HG03354 (cell line): ENCODE results near the gene SLC13A4.
A peak's percentile ranks its signal among the peaks of the same experiment; 100 is the strongest.
"Not testable (repeated sequence)": the region's sequence is repeated elsewhere in the genome, so short reads cannot be mapped to it uniquely, and the experiment has no call there.

Experiments used
- ATAC-seq: cut with Tn5 transposase; IDR thresholded peaks from one replicate; pipeline ENCODE4 v1.9.1; 2021; ENCODE audit warnings: mild to moderate bottlenecking; ENCODE audit not compliant: unreplicated experiment, poor library complexity, severe bottlenecking

SLC13A4 gene

GRCh38 chr7:135706038-135706742, 21.8 kb downstream of the SLC13A4 start:
- no peak for ATAC-seq

DNA sequence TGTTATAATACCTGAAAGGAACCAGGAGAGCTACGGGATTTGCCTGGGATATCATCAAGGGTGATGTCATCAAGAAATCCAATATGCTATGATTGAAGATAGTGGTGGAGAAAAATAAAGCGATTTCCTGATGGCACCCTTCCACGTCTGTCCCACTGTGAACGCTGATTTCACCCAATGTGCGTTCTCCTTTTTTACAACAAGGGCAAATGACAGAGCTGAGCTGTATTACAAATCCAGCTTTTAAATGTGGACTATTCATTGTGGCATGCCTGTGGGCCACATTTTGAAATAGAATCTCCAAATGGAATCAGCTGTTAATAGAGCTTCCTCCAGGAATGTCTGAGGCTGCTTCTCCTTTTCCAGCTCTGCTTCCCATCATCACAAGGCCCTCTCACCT, 23.3 kb downstream of the SLC13A4 start:
- no peak for ATAC-seq

- peak; percentile 41 for ATAC-seq
Measured at GRCh38 chr7:135704074-135704473, 23.9 kb downstream of the SLC13A4 start.

DNA sequence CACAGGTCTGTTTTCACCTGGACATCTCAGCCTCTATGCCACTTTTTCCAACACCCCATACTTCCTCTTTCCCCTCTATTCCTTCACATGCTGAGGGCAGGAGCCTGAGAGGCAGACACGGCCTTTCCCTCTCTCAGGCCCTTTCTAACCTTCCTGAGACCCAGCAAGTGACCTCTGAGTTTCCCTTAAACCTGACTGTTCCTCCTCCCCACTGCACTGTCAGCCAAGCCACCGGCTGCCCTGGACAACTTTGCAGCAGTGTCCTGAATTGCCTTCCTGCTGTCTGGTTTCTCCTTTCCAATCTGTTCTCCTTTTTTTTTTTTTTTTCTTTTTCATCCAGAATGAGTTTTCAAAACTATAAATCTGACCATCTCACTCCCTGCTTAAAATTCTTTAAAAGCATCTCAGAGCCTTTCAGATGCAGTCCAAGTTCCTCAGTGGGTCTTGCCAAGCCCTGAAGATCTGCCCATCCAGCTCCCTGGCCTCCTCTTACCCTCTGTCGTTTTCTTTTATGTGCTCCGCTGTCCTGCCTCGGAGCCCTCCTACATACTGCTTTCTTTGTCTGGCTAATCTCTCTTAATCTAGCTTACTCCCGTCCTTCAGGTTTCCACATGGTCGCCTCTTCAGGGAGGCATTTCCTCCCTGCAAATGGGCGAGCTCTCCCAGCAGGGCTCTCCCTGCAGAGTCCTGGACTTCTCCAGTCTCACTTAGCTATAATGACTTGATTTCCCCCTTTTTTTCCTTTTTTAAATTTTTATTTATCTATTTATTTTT, 30.5 kb downstream of the SLC13A4 start:
- ATAC-seq: no peak

DNA sequence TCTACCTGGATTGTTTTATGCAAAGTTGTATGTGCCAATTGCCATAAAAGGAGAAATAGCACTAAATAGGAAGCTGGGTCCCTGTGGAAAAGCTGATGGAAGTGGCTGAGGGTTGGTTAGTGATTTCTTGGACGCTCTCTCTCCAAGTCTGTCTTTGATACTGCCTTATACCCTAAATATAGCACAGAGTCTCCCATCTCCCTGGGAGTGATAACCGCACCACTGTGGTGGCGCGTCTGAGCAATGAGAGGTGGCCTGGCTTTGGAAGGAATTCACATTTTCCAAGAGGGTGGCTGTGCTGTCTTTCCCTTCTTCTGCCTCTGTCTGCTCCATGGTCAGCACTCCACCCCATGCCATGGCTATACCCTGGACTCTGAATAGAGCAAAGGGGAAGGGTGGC, 34.4 kb downstream of the SLC13A4 start:
- no peak for ATAC-seq

- ATAC-seq: not testable (repeated sequence)
Measured at GRCh38 chr7:135692606-135693005, 35.4 kb downstream of the SLC13A4 start.

- ATAC-seq: no peak
Measured at GRCh38 chr7:135692055-135692454, 35.9 kb downstream of the SLC13A4 start.

- no peak for ATAC-seq
Measured at GRCh38 chr7:135690566-135690965, 37.4 kb downstream of the SLC13A4 start.

GRCh38 chr7:135687466-135687865, 40.5 kb downstream of the SLC13A4 start:
- ATAC-seq: no peak

DNA sequence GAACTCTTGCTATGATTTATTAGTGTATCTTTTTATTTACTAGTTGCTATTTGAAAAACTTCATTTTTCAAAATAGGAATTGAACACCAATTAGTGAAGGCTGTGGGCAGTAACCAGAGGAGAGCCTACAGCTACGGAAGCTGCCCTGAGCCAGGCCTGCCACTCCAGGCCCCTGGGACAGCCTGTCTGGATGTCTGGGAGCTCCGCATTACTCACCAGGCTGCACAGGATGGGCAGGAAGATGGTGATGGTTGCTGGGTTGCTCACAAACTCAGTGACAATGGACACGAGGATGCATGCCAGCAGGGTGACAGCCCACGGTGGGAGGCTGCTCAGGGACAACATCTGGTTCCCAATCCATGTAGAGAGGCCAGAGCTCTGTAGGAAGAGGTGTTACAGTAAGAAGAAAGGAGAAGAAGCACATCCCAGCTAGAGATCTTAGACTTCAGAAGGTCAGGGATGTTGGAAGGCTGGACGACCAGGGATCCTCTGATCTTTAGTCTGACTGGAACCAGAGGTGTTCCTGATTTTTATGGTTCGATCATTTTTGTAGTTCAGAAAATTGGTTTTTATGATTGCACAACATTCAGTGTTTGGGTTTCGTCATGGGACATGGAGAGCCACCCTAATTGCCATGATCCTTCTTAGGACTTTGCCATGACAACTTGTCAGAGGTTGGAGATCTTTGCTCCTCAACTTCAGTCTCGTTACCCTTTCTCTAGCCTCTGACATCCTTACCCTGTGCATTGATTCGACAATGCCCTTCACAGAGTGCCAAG, 42.5 kb downstream of the SLC13A4 start:
- no peak for ATAC-seq

DNA sequence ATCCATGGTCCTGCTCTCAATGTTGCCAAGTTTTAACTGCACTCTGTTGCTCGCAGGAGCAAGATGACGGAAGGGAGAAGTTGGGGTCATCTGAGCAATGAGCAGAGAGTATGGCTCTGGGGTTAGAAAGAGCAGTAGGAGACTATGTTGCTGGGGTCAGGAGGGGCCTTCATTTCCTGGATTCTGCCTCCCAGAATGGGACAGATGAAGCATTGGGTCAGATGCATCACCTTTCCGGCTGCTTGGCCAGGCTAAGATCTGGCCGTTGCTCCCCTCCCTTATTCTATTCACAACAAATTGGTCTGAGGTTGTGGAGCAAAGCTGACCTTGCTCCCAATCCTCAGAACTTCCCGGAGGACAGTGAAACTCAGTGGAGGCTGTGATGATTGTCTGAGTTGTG, 43.3 kb downstream of the SLC13A4 start:
- ATAC-seq: no peak

GRCh38 chr7:135684136-135684535, 43.9 kb downstream of the SLC13A4 start:
- no peak for ATAC-seq

DNA sequence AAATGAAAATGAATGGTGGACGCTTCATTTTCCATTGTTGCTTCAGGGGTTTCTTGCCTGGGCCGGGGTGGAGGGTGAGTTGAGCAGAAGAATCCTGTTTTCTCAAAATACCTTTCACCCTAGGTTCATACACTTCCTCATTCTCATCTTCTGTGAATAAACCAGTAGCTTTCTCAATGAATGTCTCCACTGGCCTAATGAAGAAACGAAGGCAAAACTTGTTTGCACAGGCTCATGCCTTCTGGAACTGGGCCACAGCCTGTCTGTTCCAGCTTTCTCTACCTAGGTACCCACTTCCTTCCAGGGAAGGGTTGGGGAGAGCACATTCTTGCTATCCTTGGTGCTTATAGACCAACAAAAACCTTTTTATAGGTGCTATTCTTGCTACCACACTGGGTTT, 44.4 kb downstream of the SLC13A4 start:
- ATAC-seq: no peak

DNA sequence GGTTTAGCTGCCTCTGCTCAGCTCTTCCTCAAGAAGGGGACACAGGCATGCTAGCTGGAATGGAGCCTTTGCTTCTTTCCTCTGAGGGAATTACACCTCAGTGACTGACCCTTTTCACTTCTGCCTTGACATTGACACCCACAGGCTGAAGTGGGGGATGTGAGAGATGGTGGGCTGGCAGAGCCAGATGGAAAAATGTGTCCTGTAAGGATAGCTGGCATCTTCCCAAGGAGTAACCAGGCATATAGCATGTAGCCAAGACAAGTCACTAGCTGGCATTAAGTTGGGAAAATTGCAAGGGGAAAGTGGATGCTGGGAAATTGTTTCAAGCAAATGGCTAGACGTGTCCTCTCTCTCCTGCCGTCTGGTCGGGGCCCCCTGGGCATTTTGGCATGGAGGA, 45.8 kb downstream of the SLC13A4 start:
- ATAC-seq: no peak

DNA sequence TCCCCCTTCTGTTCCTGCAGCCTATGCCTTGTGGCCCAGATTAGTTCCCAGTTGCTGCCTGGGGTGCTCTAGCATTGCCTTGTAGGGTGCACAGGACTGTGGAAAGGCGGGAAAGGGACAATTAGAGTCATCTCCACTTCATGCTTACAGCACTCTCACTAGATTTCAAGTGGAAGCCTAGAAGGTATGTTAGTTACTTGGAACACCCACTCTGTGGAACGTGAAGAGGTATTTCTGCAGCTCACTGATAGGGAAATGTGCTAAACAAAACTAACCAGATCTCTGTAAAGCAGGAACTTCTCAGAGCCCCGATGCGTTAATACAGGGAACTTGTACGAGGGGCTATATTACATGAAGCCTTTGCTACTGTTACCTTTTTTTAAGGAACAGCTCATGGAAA, 46.2 kb downstream of the SLC13A4 start:
- ATAC-seq: no peak

DNA sequence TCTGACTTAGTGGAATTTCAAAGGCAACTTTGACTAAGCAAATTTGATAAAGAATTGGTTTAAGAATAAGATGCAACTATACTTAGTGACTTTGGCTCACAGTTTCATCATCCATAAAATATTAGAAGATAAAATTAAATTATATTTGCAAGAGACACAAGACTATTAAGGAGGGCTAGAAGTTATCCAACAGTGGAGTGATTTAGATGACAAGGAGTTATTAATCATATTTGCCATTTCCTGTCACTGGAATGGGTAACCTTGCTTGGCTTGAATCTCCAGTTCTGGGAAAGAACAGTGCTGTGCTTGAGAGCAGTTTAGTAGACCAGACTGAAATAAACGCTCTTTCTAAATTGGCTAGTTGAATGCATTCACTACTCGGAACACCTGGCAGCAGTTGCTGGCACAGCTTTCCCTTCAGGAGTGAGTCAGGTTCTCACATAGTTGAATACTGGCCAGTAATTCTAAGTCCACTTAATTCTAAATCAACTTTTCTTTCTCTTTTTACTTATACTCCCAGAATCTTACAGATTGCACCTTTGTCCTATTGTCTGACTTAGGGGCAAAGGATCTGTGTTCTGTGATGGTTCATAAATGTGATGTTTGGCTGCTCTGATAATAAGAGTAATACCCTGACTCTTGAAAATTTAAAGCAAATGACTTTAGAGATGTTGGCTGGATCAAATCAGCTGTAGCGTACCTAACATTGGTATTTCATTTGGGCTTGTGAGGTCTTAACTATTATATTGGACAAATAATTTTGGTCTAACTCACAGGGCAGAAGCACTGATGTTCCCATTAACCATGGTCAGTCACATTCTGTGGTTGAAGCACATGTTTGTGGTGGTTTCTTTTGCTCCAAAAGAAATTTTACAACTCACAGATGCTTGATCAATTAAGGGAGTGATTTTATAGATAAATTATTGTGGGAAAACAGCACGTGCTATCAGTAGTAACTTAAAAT, 49.1 kb downstream of the SLC13A4 start:
- no peak for ATAC-seq

GRCh38 chr7:135673360-135673706, 54.7 kb downstream of the SLC13A4 start:
- no peak for ATAC-seq

DNA sequence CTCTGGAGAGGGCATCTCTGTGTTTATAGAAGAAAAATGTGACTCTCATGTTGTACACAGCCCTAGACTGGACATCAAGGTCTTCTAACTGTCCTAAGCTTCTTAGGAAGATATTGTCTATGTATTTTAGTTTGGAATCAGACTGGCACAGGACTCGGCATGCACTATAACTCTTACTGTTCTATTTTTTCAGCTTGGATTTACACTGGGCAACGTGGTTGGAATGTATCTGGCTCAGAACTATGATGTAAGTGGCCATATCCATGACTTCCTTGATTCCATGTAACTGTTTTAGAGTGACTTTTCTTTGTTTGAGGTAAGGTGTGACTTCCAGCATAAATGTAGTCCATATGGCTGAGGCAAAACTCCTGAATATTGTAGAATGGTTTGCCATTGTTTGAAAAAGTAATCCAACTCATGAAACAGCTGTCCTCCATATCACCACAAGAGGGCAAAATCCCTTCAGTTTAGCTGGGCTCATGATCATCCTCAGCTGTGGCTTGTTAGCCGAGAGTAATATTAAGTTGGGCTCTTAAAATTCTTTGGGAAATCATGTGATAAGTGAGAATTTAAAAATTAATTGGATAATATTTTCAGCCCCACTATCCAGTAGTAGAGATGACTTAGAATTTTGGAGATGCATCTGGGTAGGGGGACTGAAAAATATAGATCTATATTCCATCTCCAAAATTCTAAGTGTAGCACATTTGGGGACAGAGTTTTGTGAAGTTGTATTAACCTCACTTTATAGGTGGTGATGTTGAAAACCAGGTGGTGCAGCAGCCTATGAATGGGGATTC, 55.2 kb downstream of the SLC13A4 start:
- ATAC-seq: peak; percentile 94

- ATAC-seq: no peak
Measured at GRCh38 chr7:135670179-135670578, 57.8 kb downstream of the SLC13A4 start.
